OCI-M1 (cell line): ENCODE data around the gene NPFFR1.
"Not testable (repeated sequence)": the region's sequence is repeated elsewhere in the genome, so short reads cannot be mapped to it uniquely, and the experiment has no call there.

ENCODE experiments used
- DNase-seq: peaks from one replicate; lab custom pipeline; 2025; lab: John Stamatoyannopoulos, UW

Gene NPFFR1

DNA sequence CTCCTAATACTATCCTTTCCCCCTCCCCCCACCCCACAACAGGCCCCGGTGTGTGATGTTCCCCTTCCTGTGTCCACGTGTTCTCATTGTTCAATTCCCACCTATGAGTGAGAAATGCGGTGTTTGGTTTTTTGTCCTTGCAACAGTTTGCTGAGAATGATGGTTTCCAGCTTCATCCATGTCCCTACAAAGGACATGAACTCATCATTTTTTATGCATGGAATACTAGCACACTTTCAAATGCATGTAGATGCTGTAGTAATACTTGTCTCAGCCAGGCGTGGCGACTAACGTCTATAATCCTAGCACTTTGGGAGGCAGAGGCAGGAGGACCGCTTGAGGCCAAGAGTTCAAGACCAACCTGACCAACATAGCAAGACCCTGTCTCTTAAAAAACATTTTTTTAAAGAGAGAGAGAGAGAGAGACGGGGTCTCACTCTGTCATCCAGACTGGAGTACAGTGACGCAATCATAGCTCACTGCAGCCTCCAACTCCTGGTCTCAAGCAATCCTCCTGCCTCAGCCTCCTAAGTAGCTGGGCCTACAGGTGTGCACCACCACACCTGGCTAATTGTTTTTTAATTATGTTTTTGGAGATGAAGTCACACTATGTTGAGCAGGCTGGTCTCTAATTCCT, 60.9 kb downstream of the NPFFR1 start:
- DNase-seq = not testable (repeated sequence)

DNA sequence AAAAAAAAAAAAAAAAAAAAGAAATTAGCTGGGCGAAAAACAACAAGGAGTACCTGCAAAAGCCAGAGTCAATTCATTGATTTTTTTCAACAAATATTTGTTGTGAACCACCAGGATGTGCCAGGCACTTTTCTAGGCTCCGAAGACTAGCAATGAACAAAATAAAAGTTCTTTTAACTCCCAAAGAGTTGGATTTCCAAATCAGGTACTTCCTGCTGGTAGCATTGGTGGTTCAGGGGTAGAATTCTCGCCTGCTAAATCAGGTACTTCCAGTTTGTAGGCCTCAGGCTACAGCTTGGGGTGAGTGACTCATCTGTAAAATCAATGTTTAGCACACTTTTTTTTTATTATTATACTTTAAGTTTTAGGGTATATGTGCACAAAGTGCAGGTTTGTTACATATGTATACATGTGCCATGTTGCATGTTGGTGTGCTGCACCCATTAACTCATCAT, 61.4 kb downstream of the NPFFR1 start:
- DNase-seq = no peak

DNA sequence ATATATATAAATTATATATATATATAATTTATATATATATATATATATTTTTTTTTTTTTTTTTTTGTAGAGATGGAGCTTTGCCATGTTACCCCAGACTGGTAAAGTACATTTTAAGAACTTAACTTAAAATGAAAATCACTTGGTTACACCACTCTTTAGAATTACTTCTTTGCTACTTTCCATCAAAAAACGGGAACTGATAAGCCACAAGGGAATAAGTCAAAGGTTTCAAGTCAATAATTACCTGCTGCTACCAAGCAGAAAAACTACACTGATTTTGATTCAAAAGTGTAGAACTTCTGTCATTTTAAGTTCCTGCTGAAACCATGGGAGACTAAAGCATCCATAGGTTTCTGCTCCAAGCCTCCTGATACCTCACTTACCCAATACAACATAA, 62.8 kb downstream of the NPFFR1 start:
- DNase-seq = no peak

DNA sequence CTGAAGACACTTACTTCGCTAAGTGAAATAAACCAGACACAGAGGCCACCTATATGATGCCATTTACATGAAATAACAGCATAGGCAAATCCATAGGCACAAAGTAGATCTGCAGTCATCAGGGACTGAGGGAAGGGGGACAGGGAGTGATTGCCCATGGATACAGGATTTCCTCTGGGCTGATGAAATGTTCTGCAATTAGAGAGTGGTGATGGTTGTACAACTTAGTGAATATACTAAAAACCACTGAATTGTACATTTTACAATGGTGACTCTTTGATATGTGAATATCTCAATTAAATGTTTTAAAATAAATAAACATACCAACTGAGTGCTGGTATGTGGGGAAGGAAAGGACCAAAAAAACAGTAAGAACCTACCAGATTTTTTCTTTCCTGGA, 70.9 kb downstream of the NPFFR1 start:
- DNase-seq = no peak

DNA sequence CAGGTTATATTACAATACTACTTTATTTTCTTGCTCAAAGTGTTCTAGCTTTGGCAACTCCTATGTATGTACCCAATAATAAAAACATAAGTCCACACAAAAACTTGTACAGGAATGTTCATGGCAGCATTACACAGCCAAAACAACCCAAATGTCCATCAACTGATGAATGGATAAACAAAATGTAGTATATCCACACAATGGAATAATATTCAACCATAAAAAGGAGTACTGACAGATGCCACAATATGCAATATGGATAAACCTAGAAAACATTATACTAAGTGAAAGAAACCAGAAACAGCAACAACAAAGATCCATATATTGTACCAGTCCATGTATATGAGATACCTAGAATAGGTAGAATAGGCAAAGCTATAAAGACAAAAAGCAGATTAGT, 71.5 kb downstream of the NPFFR1 start:
- DNase-seq = no peak

DNA sequence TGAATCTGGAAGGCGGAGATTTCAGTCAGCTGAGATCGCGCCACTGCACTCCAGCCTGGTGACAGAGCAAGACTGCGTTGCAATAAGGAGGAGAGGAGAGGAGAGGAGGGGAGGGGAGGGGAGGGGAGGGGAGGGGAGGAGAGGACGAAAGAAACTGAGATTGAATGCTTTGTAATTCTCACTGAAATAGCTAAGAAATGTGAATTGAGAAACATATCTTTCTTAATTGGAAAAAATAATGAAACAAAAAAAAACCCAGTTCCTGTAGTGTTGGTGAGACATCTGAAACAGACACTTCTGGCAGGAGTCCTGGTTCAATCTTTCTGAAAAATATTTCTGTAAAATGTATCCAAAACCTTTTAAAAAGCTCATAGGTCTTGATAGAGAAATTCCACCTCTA, 77.0 kb downstream of the NPFFR1 start:
- no peak for DNase-seq

DNA sequence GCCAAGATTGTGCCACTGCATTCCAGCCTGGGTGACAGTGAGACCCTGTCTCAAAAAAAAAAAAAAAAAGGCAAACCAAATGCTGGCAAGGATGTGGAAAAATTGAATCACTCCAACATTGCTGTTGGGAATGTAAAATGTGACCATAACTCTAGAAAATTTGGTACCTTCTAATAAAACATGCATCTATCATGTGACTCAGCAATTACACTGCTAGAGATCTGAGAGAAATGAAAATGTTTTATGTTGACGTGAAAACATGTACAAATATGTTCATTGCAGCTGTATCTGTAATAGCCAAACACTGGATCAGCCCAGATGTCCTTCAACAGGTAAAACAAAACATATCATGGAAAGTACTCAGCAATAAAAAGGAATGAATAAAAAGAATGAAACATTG, 82.7 kb downstream of the NPFFR1 start:
- no peak for DNase-seq

DNA sequence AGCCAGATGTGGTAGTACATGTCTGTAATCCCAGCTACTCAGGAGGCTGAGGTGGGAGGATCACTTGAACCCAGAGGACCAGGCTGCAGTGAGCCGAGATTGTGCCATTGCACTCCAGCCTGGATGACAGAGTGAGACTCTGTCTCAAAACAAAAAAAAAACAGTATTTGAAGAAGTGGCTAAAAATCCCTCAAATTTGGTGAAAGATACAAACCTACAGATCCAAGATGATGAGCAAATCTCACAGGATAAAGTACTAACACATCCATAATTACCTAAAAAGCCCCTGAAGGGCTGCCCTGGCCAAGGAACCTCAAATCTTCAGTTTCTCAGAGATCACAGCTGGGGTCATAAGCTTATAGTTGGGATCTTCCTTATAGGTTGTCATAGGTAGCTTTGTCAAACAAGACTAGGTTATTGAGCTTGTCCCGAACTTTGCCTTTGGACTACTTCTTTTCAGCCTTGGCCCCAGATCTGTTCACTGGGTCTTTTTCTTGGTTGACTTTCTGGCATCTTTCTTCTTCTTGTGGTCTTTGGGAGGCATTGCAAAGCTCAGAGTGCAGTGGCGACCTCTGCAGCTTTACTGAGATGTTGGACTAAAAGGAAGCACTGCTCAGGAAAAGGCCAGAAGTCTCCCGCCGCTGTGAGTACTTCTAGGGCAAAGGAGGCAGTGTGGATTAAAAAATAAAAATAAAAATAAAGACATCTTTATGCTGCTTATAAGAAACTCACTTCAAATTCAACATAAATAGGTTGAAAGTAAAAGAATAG, 84.9 kb downstream of the NPFFR1 start:
- DNase-seq = no peak
